ENCODE data around the gene HOXB2.
A peak's percentile ranks its signal among the peaks of the same experiment; 100 is the strongest.
"Not testable (repeated sequence)": the region's sequence is repeated elsewhere in the genome, so short reads cannot be mapped to it uniquely, and the experiment has no call there.

HOXB2 gene

DNA sequence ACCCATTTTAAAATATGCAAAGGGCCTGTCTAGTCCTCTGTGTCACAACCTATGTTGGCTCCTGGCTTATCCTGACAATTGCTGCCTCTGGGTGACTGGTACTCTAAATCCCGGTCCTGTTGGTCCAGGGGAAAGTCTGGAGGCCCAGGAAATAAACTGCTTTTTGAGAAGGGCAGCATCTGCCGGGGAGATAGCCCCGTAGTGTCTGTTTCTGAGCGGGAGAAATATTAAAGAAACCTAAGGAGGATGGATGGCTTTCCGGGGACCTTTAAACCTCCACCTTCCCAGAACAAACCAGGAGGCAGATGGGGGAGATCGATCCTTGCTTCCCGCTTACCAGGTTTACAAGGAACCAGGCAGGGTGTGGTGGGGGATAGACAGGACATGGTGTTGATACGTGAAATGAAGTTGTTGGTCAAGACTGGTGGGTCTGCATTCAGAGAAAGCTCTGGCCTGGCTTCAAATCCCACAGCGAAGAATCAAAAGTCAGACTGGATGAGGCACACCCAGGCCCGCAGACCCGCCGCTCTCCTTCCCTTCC, 3.8 kb downstream of the HOXB2 start:
- TF ChIP-seq POLR2AphosphoS5 (IDR thresholded peaks at IDR 0.05; ENCODE audit: low read depth, low read length), result no peak
- peak; percentile 27 for FAIRE-seq
- no peak for DNase-seq (ENCODE audit: insufficient read length)

DNA sequence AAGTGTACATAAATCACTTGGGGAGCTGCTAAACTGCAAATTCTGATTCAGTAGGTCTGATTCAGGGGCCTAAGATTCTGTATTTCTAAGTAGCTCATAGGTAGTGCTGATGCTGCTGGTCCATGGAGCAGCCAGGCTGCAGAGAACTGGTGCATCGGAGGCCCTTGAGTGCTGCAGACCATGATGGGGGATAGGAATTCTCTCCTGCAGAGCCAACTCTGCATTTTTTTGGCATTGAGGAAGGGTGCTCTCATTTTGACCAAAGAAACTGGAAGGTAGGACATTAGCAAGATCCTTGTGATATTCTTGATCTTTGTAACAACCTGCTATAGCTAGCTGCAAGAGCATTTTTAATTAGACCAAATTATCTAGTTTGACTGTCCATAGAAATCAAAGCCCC, 4.7 kb downstream of the HOXB2 start:
- no peak for TF ChIP-seq POLR2AphosphoS5 (IDR thresholded peaks at IDR 0.05; ENCODE audit: low read depth, low read length)
- TF ChIP-seq TAF1 (IDR thresholded peaks at IDR 0.05; ENCODE audit: borderline replicate concordance, low read depth, low read length), result no peak
- no peak for TF ChIP-seq POLR2A (IDR thresholded peaks at IDR 0.05; ENCODE audit: low read depth, low read length)
- DNase-seq (ENCODE audit: insufficient read length) (no peak), FAIRE-seq (peak; percentile 53)

DNA sequence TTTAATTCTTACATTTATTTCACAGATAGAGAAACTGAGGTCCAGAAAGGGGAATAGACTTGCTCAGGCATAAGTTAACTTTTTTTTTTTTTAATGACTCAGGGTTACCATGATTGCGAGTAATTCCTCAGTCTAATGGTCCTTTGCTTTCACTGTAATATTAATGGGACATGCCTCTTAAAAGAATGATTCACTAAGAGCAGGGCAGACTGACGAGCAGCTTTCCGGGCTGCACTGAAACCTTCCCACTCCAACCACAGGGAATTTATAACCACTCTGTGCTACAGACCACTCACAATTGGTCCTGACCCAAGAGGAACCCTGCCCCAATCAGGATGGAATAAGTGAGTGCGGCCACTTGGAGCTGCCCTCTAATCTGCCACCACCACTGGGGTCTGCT, 5.7 kb downstream of the HOXB2 start:
- FAIRE-seq, result no peak
- TF ChIP-seq POLR2AphosphoS5 (IDR thresholded peaks at IDR 0.05; ENCODE audit: low read depth, low read length) (no peak), POLR2A (IDR thresholded peaks at IDR 0.05; ENCODE audit: low read depth, low read length) (no peak)
- no peak for DNase-seq (ENCODE audit: insufficient read length)

DNA sequence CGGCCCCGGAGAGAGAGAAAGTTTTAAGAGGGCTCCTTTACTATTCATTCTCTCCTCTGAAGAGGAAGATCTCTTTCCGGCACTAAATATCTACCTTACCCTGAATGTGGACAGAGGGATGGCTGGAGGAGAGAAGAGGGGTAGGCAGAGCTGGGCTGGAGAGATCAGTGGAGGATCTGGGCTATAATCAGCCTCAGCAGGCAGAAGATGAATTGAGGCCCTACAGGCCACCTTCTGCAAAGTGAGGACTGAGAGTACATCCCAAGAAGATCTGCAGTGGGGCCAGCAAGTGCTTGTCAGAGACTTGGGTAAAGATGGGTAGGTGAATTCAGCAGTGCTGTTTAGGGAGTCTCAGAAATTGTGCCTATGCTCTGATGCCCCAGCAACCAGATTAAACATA, 7.6 kb downstream of the HOXB2 start:
- no peak for DNase-seq (ENCODE audit: insufficient read length)
- no peak for TF ChIP-seq TAF1 (IDR thresholded peaks at IDR 0.05; ENCODE audit: borderline replicate concordance, low read depth, low read length)
- no peak for TF ChIP-seq POLR2A (IDR thresholded peaks at IDR 0.05; ENCODE audit: low read depth, low read length)
- no peak for FAIRE-seq

DNA sequence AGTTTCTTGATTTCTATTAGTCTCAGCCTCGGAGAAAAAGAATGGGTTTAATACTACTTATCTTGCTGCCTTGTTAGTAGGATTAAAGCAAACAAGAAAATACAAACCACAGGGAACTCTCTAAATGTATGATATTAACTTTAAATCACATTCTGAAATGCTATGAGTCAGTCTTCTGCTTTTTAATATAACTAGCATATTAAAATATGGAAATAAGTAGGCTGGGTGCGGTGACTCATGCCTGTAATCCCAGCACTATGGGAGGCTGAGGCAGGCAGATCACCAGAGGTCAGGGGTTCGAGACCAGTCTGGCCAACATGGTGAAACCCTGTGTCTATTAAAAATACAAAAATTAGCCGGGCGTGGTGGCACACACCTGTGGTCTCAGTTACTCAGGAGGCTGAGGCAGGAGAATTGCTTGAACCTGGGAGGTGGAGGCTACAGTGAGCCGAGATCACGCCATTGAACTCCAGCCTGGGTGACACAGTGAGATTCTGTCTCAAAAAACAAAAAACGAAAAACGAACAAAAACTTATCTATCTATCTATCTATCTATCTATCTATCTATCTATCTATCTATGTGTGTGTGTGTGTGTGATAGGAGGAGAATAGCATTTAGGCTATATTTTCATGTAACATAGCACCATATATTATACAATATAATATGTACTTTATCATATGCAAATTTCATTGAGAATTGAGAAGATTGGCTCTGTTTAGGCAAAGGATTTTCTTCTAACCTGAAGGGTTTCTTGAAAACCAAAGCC, 8.9 kb downstream of the HOXB2 start:
- not testable (repeated sequence) for FAIRE-seq; DNase-seq (ENCODE audit: insufficient read length)

DNA sequence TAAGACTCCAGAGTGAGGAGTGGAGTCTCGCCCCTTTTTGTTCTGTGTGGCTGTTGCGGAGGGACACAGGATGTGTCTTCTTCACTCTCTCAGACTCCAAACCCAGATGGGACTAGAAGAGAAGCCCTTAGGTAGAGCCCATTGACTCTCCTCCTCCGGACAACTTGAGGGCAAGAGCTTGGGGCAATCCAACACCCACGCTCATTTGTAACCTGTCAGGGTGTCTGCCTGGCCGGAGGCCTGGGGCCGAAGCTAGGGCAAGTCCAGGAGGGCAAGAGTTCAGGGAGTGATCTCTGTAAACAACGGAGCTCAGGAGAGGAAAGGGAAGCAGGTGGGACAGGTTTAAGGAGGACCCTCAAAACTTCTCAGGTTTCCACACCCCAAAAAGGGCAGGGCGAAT, 12.6 kb downstream of the HOXB2 start:
- FAIRE-seq (no peak), DNase-seq (ENCODE audit: insufficient read length) (no peak)
- TF ChIP-seq POLR2AphosphoS5 (IDR thresholded peaks at IDR 0.05; ENCODE audit: low read depth, low read length) (no peak), POLR2A (IDR thresholded peaks at IDR 0.05; ENCODE audit: low read depth, low read length) (no peak), TAF1 (IDR thresholded peaks at IDR 0.05; ENCODE audit: borderline replicate concordance, low read depth, low read length) (no peak)

DNA sequence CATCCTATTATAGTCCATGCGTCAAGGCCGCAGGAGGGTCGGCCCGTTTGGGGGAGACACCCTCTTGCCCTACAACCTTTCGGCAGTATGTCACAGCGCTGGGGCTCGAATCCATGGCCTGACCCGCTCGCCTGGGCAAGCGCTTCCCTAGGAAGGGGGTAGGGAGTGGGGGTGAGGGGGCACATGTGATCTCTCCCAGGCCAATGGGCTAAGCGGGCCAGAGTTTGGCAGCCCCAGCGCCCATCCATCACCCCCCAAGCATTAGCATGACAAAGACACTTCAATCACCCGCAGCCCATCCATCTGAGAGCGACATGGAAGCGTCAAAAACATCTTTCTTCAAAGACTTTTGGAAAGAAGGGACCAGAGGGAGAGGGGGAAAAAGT, 14.0 kb downstream of the HOXB2 start, which contains the start of gene HOXB1:
TSS of gene HOXB1 (minus strand) at position 125 of the 386 bp plus-strand sequence. CDS start at position 18, 107 bp downstream.
- FAIRE-seq (no peak), DNase-seq (ENCODE audit: insufficient read length) (no peak)
- no peak for TF ChIP-seq POLR2A (IDR thresholded peaks at IDR 0.05; ENCODE audit: low read depth, low read length)
- no peak for TF ChIP-seq TAF1 (IDR thresholded peaks at IDR 0.05; ENCODE audit: borderline replicate concordance, low read depth, low read length)
- no peak for TF ChIP-seq POLR2AphosphoS5 (IDR thresholded peaks at IDR 0.05; ENCODE audit: low read depth, low read length)

DNA sequence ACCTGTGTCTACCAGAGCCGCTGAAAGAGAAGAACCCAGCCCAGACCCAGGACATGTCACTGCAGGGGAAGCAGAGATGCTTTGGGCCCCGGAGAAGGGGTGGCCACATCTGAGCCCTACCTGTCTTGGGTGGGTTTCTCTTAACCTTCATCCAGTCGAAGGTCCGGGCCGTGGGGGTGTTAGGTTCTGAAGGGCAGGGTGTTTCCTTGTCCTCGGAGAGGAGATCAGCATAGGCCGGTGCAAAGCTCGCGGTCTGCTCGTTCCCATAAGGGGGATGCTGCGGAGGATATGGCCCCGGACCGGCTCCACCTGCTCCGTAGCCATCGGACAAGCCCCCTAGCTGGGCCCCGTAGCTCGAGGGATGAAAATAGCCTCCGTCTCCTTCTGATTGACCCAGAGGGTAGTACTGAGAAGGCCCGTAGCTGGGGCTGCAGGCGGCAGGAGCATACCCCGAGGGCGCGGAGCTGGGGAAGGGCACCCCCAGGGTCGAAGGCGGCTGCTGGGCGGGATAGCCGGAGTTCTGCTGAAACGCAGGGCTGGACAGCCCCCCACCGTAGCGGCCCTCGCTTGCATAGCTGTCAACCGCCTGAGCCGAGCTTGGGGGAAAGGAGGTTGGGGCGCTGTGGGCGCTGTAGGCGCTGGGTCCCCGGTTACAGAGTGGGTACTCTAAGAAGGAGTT, 14.6 kb downstream of the HOXB2 start:
- no peak for TF ChIP-seq TAF1 (IDR thresholded peaks at IDR 0.05; ENCODE audit: borderline replicate concordance, low read depth, low read length)
- TF ChIP-seq POLR2AphosphoS5 (IDR thresholded peaks at IDR 0.05; ENCODE audit: low read depth, low read length), result no peak
- no peak for TF ChIP-seq POLR2A (IDR thresholded peaks at IDR 0.05; ENCODE audit: low read depth, low read length)
- DNase-seq (ENCODE audit: insufficient read length), result no peak
- no peak for FAIRE-seq

DNA sequence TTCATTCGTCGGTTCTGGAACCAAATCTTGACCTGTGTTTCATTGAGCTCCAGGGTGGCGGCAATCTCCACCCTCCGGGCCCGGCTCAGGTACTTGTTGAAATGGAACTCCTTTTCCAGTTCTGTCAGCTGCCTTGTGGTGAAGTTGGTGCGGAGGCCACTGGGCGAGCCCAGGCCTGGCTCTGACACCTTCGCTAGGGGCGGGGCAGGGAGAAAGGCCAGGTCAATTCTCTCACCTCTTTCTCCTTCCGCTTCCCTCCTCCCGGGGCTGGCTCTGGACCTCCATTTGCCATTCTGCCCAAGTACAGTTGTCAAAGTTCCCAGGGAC, 15.3 kb downstream of the HOXB2 start:
- no peak for TF ChIP-seq TAF1 (IDR thresholded peaks at IDR 0.05; ENCODE audit: borderline replicate concordance, low read depth, low read length)
- no peak for TF ChIP-seq POLR2AphosphoS5 (IDR thresholded peaks at IDR 0.05; ENCODE audit: low read depth, low read length)
- TF ChIP-seq POLR2A (IDR thresholded peaks at IDR 0.05; ENCODE audit: low read depth, low read length), result no peak
- DNase-seq (ENCODE audit: insufficient read length), result no peak
- FAIRE-seq, result no peak

DNA sequence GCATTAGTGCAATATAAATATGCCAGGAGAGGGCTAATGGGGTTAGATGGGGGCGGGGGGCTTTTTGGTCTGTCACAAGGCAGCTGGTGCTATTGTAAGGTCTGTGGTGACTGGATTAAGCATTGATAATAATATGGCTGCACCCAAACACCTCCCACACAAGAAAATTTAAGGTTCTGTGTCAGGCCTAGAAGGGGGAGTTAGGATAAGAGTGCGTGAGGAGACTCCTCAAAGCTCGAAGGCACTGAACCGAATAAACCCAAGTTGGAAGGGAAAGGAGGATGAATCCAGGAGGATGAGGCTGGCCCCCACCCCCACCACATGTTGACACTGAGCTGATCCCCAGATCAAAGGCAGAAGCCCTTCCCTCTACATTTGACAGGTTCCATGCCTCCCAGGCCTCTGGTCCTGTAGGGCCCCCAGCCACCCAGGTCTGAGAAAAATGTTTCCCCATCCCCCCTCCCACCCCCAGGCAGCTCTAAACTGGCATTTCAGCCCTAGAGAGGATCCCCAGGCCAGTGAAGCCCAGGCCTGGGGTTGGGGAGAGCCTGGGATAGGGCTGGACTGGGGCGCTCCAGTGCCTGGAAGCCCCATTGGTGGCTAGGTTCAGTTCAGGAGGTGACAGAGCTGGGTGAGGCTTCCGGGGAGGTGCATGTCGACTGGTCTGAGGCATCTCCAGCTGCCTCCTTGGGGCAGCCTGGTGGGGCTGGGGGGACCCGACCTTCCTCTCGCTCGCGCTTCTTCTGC, 15.8 kb downstream of the HOXB2 start:
- TF ChIP-seq POLR2A (IDR thresholded peaks at IDR 0.05; ENCODE audit: low read depth, low read length), result no peak
- TF ChIP-seq POLR2AphosphoS5 (IDR thresholded peaks at IDR 0.05; ENCODE audit: low read depth, low read length), result no peak
- FAIRE-seq (no peak), DNase-seq (ENCODE audit: insufficient read length) (no peak)

DNA sequence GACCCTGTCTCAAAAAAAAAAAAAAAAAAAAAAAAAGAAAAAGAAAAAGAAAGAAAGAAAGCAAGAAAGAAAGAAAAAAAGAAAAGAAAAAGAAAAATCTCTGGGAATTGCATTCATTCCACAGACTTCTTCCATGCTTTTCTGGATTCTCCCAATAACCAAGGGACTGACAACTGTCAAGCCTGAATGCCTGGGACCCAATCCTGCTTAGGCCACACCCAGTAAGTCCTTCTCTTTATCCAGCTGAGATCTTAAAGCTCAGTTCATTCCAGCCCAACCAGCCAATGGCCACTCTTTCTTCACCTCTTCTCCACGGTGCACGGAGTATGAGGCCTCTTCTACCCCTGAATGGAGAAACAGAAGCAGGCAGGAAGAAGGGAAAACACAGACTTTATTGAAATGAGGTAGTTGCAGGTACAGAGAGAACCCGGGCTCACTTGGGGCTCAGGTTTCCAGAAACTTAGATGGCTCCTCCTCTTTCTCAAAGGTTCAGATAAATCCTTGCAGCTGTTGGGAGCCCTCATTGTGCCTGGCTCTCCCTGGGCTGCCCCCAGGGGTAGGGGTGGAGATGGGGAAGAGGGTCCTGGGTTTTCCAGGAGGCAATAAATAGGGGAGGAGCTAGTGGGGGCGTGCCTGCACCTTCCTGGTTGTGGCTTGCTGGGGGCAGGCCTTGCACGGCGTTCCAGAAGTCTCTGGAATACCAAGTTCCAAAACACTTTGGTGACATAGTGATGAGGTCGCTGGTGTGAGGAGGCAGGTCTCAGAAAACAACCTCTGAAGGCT, 16.6 kb downstream of the HOXB2 start:
- DNase-seq (ENCODE audit: insufficient read length) (no peak), FAIRE-seq (no peak)
- TF ChIP-seq POLR2AphosphoS5 (IDR thresholded peaks at IDR 0.05; ENCODE audit: low read depth, low read length), result no peak
- no peak for TF ChIP-seq POLR2A (IDR thresholded peaks at IDR 0.05; ENCODE audit: low read depth, low read length)
- no peak for TF ChIP-seq TAF1 (IDR thresholded peaks at IDR 0.05; ENCODE audit: borderline replicate concordance, low read depth, low read length)

Measured in GM12892 (cell line).